Measurements from ENCODE around the gene SENP5.
"Not testable (repeated sequence)": the region's sequence is repeated elsewhere in the genome, so short reads cannot be mapped to it uniquely, and the experiment has no call there.

DNA sequence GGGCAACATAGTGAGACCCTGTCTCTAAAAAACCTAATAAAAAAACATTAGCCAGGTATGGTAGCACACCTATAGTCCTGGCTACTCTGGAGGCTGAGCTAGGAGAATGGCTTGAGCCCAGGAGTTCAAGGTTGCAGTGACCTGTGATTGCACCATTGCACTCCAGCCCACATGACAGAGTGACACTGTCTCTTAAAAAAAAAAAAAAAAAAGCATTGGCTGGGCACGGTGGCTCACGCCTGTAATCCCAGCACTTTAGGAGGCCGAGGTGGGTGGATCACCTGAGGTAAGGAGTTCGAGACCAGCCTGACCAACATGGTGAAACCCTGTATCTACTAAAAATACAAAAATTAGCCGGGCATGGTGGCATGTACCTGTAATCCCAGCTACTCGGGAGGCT, 28.4 kb upstream of the SENP5 start:
- TF ChIP-seq, protein P1, sequence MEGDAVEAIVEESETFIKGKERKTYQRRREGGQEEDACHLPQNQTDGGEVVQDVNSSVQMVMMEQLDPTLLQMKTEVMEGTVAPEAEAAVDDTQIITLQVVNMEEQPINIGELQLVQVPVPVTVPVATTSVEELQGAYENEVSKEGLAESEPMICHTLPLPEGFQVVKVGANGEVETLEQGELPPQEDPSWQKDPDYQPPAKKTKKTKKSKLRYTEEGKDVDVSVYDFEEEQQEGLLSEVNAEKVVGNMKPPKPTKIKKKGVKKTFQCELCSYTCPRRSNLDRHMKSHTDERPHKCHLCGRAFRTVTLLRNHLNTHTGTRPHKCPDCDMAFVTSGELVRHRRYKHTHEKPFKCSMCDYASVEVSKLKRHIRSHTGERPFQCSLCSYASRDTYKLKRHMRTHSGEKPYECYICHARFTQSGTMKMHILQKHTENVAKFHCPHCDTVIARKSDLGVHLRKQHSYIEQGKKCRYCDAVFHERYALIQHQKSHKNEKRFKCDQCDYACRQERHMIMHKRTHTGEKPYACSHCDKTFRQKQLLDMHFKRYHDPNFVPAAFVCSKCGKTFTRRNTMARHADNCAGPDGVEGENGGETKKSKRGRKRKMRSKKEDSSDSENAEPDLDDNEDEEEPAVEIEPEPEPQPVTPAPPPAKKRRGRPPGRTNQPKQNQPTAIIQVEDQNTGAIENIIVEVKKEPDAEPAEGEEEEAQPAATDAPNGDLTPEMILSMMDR (IDR thresholded peaks at IDR 0.05) = not testable (repeated sequence)
- not testable (repeated sequence) for TF ChIP-seq ZFX (IDR thresholded peaks at IDR 0.05; ENCODE audit: borderline replicate concordance)
